SK-N-MC (cell line): Measurements from ENCODE around the gene ZDHHC6.
"Not testable (repeated sequence)": the region's sequence is repeated elsewhere in the genome, so short reads cannot be mapped to it uniquely, and the experiment has no call there.

Experiments used
- DNase-seq: peaks from one replicate; pipeline ENCODE4 v3.0.0-alpha.2; 2011; ENCODE audit warnings: low read depth, low spot score
- H3K27ac ChIP-seq: fragments of 200-600 bp; sonication (generic); 2 replicates; pipeline ENCODE4 v1.5.1; 2016; ENCODE audit warnings: mixed run types
- H3K36me3 ChIP-seq: fragments of 200-600 bp; sonication (generic); 2 replicates; pipeline ENCODE4 v1.6.1; 2017; ENCODE audit warnings: antibody characterized with exemption, low read length, mixed read lengths; ENCODE audit not compliant: insufficient read depth
- H3K4me3 ChIP-seq: fragments of 200-600 bp; sonication (generic); 2 replicates; pipeline ENCODE4 v1.5.1; 2016
- H3K9ac ChIP-seq: fragments of 200-600 bp; sonication (generic); 2 replicates; pipeline ENCODE4 v1.8.0; 2017; ENCODE audit warnings: mixed run types, mixed read lengths; ENCODE audit not compliant: insufficient read length
- H3K9me3 ChIP-seq: fragments of 200-600 bp; sonication (generic); 2 replicates; pipeline ENCODE4 v1.6.1; 2017; ENCODE audit warnings: low read depth, mild to moderate bottlenecking, antibody characterized with exemption, low read length, moderate library complexity, mixed read lengths
- EZH2 ChIP-seq: fragments of 200-600 bp; sonication (generic); IDR thresholded peaks from one replicate; pipeline ENCODE4 v1.6.1; 2017; ENCODE audit warnings: antibody characterized with exemption
- FOXP2 ChIP-seq: optimal IDR thresholded peaks from 2 replicates; pipeline ENCODE3; 2011; ENCODE audit warnings: mild to moderate bottlenecking, moderate library complexity; ENCODE audit not compliant: insufficient read depth; ENCODE audit errors: extremely low read length, control extremely low read depth
- POLR2AphosphoS5 ChIP-seq: IDR thresholded peaks from 2 replicates; pipeline ENCODE4 v1.6.1; 2012; ENCODE audit warnings: mild to moderate bottlenecking, low read depth, low read length, borderline replicate concordance

The ZDHHC6 gene

GRCh38 chr10:112389271-112389822 lies 57.4 kb downstream of the ZDHHC6 start:
- DNase-seq: no peak
- no peak overlapping the region for H3K27ac ChIP-seq
- no peak overlapping the region for H3K4me3 ChIP-seq
- no peaks in the 10 kb centered on the region for H3K9me3 ChIP-seq
- no peak overlapping the region for H3K9ac ChIP-seq
- no peaks in the 10 kb centered on the region for H3K36me3 ChIP-seq
- no peak for TF ChIP-seq FOXP2
- no peak for TF ChIP-seq EZH2
- TF ChIP-seq POLR2AphosphoS5: no peak

GRCh38 chr10:112388548-112388947 lies 58.2 kb downstream of the ZDHHC6 start:
- no peak overlapping the region for H3K27ac ChIP-seq
- no peaks in the 10 kb centered on the region for H3K36me3 ChIP-seq
- H3K9ac ChIP-seq: no peak overlapping the region
- H3K4me3 ChIP-seq: no peak overlapping the region
- TF ChIP-seq FOXP2: no peak
- no peak for TF ChIP-seq POLR2AphosphoS5
- TF ChIP-seq EZH2: no peak
- no peaks in the 10 kb centered on the region for H3K9me3 ChIP-seq
- no peak for DNase-seq

- not testable (repeated sequence) for H3K9me3 ChIP-seq, H3K27ac ChIP-seq, DNase-seq, H3K36me3 ChIP-seq, H3K4me3 ChIP-seq, H3K9ac ChIP-seq
Measured at GRCh38 chr10:112388056-112388455, 58.7 kb downstream of the ZDHHC6 start.

GRCh38 chr10:112385201-112385600 lies 61.5 kb downstream of the ZDHHC6 start:
- no peak for DNase-seq
- Histone ChIP-seq H3K27ac (no peak overlapping the region), H3K4me3 (no peak overlapping the region), H3K9me3 (no peaks in the 10 kb centered on the region), H3K9ac (no peak overlapping the region), H3K36me3 (no peaks in the 10 kb centered on the region)
- TF ChIP-seq FOXP2 (no peak), POLR2AphosphoS5 (no peak), EZH2 (no peak)

GRCh38 chr10:112384141-112384540 lies 62.6 kb downstream of the ZDHHC6 start:
- Histone ChIP-seq H3K4me3 (no peak overlapping the region), H3K27ac (no peak overlapping the region), H3K9ac (no peak overlapping the region), H3K36me3 (no peaks in the 10 kb centered on the region), H3K9me3 (no peaks in the 10 kb centered on the region)
- no peak for DNase-seq
- TF ChIP-seq FOXP2 (no peak), EZH2 (no peak), POLR2AphosphoS5 (no peak)

GRCh38 chr10:112383325-112383724 lies 63.4 kb downstream of the ZDHHC6 start:
- H3K27ac ChIP-seq: no peak overlapping the region
- H3K4me3 ChIP-seq: no peak overlapping the region
- no peaks in the 10 kb centered on the region for H3K36me3 ChIP-seq
- H3K9ac ChIP-seq: no peak overlapping the region
- TF ChIP-seq POLR2AphosphoS5: no peak
- no peak for TF ChIP-seq EZH2
- TF ChIP-seq FOXP2: no peak
- DNase-seq: no peak
- no peaks in the 10 kb centered on the region for H3K9me3 ChIP-seq

GRCh38 chr10:112382515-112383235 lies 64.0 kb downstream of the ZDHHC6 start:
- Histone ChIP-seq H3K27ac (no peak overlapping the region), H3K4me3 (no peak overlapping the region), H3K36me3 (no peaks in the 10 kb centered on the region), H3K9ac (no peak overlapping the region), H3K9me3 (no peaks in the 10 kb centered on the region)
- TF ChIP-seq FOXP2 (no peak), POLR2AphosphoS5 (no peak), EZH2 (no peak)
- DNase-seq: no peak
